CD4-positive, alpha-beta T cell treated with Interleukin-17A for 1 hour (primary cell): ENCODE data around the gene MAD1L1.
"Not testable (repeated sequence)": the region's sequence is repeated elsewhere in the genome, so short reads cannot be mapped to it uniquely, and the experiment has no call there.

Experiments
- DNase-seq: peaks from one replicate; pipeline ENCODE4 v3.0.0-alpha.2; 2020

The MAD1L1 gene

DNA sequence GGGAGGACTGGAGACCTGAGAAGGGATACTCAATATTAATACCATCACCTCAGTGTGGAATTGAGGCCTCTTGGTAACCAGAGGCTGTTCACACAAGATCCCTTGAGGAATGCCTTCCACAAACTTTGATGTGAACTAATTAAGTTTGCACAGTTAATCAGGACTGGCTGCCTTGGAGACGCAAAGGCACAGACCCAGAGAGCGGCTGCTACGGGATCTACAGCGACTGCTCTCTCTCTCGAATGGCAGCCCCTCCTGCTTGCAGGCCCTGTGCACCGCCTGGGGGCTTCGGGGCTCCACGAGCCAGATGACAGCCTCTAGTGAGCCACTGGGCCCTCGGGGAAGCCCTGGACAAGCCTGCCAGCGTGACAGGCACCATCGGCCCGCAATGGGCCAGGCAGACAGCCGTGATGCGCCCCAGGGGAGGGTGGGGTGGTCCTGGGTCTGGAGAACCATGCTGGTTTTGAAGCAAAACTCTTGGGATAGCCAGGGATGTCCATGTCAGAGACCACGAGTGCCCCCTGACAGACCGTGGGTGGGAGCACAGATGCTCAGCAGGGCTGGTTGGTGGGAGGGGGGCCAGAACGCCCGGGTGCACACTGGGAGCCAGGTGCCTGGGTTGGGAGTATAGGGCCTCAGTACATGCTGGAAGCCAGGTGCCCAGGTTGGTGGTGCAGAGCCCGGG, 367.0 kb downstream of the MAD1L1 start:
- DNase-seq, result no peak

DNA sequence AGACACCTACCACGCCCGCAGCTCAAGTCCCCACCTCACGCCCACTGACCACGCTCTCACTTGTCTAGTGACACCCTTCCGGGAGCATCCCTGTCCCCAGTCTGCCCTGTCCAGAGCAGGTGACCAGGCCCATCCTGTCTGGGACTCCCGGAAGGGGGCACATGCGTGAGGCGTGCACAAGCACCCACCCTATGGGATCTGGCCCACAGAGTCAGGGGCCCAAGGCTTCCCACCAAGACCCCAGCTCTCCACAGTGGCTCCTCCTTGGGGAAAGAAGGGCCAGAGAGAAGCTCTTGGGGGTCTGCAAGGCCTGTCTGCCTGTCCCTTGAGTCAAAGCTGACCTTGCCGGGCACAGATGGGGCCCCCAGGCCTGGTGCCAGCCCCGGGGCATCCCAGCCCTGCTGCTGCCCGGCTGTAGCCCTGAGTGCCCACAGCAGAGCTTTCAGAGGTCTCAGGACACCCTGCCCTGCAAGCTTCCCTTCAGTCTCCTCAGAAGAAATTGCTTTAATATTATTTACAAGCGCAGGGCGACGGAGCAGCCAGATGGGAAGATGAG, 367.7 kb downstream of the MAD1L1 start:
- DNase-seq, result no peak

- no peak for DNase-seq
These were observed 368.4 kb downstream of the MAD1L1 start for GRCh38 chr7:1864161-1864940.

DNA sequence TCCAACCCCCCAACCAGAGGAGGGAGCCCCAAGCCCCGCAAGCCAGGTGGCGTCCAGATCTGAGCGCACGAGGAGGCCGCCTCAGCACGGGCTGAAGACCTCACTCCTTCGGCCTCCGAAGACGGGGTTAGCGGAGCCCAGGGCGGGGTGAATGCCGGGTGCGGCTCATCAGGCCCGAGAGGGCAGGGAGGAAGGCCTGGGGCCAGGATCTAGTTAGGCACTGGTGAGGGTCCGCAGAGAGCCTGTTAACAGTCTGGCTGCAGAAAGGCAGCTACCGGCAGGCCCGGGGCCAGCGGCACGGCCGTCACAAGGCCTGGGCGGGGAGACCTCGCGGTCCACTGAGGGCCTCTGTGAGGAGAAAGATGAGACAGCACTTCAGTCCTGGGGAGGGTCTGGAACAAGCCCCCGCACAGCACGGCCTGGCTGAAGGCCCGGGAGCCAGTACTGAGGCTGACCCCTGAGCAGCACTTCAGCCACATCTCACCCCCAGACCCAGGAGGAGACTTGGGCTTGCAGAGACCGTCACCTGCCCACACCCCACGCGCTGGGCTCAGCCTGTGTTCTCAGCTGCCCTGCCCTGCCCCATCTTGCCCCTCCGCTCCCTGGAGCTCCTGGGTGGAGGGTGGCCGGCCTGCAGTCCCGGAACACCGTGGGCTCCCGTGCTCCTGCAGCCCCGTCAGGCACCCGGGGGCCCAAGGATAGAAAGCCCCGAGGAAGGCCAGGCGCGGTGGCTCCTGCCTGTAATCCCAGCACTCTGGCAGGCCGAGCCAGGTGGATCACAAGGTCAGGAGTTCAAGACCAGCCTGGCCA, 369.4 kb downstream of the MAD1L1 start:
- no peak for DNase-seq

GRCh38 chr7:1862560-1862959, 370.2 kb downstream of the MAD1L1 start:
- DNase-seq, result no peak

GRCh38 chr7:1861799-1862458, 370.8 kb downstream of the MAD1L1 start:
- DNase-seq, result no peak

DNA sequence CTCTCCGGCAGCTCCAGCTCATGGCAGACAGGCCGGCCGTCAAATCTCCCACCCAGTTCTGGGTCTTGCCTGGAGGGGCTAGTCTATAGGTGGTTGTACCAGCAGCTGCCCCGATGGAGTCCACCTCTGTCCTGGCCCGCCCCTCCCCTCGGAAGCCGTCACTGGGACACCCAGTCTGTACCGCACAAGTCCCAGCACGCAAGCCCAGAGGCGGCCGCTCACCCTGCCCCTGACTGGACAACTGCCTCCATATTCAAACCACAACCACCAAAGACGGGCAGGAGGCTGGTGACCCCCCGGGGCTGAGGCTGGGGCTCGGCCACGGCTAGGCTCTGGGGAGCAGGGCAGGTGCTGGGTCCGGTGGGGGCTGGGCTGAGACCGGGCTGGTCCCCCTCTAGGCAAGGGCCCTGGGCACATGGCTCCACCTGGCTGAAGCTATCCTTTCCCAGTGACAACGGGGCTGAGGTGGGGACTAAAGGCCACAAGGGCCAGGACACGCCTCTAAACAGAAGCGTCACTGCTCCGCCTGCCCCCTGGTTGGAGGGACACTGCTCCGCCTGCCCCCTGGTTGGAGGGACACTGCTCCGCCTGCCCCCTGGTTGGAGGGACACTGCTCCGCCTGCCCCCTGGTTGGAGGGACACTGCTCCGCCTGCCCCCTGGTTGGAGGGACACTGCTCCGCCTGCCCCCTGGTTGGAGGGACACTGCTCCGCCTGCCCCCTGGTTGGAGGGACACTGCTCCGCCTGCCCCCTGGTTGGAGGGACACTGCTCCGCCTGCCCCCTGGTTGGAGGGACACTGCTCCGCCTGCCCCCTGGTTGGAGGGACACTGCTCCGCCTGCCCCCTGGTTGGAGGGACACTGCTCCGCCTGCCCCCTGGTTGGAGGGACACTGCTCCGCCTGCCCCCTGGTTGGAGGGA, 371.6 kb downstream of the MAD1L1 start:
- DNase-seq, result not testable (repeated sequence)

- no peak for DNase-seq
These were observed 373.3 kb downstream of the MAD1L1 start for GRCh38 chr7:1859266-1860035.

- DNase-seq, result no peak
These were observed 374.1 kb downstream of the MAD1L1 start for GRCh38 chr7:1858435-1859265.

DNA sequence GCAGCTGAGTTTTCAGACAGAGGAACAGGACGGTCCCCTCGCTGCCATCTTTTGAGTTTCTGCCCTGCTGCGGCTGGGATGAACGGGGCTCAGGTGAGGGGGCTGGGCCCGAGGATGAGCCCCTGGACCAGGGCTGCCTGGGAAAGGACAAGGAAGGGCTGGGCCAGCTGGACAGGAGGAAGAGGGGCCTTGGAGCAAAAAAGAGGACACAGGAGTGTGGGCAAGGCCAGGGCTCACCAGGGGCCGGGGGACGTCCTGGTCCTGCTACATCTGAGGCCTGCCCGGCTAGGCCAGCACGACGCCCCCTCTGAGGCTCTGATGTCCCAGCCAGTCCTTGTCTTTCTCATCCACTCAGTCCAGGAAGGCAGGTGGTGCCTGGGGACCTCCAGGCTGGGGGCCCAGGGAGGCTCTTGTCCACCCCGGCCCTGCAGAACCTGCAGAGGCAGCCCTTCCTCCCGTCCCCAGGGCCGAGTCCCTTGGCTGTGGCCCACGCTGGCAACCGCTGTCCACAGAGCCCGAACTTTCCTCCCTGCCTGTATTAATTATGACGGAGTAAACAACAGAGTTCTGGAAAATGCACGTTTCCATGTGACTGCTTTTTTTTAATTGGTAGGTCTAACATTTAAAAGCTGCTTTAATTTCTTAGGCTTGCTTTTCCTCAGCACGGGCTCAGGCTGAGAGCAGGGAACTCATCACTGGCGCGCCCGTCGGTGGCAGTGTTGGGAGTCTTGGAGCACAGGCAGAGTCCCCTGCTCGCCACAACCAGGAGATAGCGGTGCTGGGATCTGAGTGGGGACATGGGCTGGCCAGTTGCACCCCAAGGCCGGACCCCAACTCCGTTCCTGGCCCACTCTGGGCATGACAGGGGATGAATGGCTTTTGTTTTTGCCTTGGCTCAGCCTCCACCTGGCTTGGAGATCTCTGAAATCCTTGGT, 375.0 kb downstream of the MAD1L1 start:
- DNase-seq, result no peak

DNA sequence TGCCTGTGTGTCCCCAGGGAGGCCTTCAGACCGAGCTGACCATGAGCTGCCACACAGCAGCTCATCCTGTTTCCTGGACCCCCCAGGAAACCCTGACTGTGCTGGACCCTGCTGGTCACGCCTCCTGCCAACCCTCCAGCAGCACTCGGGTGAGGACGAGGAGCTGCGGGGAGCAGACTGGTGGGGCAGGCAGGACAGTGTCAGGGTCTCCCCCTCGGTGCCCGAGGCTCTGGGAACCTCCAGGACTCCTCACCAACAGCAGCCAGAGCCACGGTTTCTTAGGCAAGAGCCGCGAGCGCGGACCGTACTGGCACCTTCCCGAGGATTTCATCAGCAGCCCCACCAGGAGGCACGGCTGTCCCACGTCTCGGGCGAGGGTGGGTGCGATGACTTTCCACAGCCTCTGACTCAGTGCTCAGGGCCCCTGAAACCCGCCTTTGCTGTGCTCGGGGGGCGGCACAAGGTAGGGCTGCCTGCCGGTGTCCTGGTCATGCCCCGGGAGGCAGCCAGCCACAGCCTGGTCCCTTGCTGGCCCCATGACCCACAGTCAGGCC, 375.8 kb downstream of the MAD1L1 start:
- no peak for DNase-seq

- DNase-seq, result no peak
These were observed 376.4 kb downstream of the MAD1L1 start for GRCh38 chr7:1856161-1856887.

DNA sequence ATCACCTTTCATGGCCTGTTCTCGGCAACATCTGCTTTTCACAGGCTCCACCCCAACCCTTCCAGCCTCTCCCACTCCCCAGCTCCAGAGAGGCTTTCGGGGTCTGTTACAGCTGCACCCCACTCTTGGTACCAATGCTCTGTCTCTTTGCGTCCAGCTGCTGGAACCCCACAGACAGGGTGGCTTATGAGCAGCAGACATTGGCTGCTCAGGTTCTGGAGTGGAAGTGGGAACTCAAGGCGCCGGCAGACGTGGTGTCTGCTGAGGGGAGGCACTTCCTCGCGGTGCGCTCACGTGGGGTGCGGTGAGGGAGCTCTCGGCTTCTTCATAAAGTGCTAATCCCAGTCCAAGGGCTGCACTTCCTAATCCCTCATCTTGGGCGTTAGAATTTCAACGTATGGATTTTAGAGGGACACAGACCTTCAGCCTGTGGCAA, 377.0 kb downstream of the MAD1L1 start:
- DNase-seq, result no peak

GRCh38 chr7:1854866-1855724, 377.6 kb downstream of the MAD1L1 start:
- DNase-seq, result no peak

GRCh38 chr7:1853986-1854865, 378.5 kb downstream of the MAD1L1 start:
- peak; percentile 16 for DNase-seq
